Activated CD4-positive, alpha-beta T cell treated with anti-CD3 and anti-CD28 coated beads, Interleukin-2, amount 50 U/mL, for 24 hours (primary cell): Measurements from ENCODE around the gene SHISAL1.

ENCODE experiments used
- DNase-seq, 2 donors: peaks; one replicate each; pipeline ENCODE4 v3.0.0-alpha.2; 2020; ENCODE audit warnings: low read depth in 1 of 2, low spot score in 1 of 2

Gene SHISAL1

DNA sequence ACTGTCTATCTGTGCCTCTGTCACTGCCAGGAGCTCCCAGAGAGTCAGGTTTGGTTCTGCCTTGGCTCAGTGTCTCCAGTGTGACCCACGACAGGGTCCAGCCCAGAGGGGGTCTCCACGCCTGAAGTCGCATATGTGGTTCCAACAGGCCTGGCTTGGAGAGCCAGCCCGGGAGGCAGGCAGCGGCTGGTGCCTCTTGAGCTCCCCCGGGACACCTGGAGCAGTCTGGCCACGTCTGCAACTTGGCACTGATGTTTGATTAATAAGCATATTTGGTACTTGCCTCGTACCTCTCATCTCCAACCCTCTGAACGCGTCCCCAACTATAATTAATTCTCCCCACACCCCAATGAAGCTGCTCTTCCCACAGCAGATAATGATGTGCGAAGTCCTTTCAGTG is 31.7 kb upstream of the SHISAL1 start:
- DNase-seq, result no peak

GRCh38 chr22:44342347-44342956 is 29.7 kb upstream of the SHISAL1 start:
- no peak for DNase-seq

DNA sequence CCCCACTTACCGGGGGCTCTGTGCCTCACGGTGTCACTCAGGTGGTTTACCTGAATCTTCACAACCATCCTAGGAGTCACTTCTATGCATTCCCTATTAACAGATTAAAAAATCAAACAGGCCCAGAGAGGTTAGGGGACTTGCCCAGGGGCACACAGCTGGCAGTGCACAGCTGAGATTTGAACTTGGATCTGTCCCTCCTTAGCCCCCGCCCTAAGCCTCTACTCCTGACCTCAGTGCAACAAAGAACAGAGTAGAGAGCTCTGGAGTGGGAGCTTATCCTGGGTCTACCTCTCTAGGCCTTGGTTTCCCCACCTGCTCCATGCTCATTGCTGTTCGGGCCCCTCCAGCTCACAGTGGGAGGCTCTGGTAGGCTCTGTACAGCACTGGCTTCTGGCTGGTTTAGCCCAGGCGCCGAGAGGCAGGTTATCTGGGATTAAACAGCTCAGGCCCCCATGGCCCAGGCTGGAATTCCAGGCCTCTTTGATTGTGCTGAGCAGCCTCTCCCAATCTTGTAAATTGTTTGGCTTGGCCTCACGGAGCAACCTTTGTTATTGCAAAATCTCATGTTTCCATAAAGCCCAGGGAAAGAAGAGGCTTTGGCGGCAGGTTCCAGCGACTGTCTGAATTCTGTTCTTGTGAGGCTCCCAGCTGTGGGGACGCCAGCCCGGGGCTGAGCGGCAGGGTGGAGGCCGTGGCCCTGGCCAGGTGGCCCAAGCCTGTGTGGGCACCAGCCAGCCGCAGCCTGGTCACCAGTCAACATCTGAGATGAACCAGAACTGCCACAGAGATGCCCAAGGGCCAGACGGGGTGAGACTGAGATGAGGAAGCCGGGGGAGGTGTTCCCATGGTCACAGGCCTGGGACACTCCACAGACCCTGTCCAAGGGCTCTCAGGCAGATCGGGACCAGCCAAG is 28.9 kb upstream of the SHISAL1 start:
- no peak for DNase-seq

- no peak for DNase-seq
Observed at GRCh38 chr22:44340271-44341239, 27.8 kb upstream of the SHISAL1 start.

- DNase-seq, result no peak
Observed at GRCh38 chr22:44338906-44339305, 26.2 kb upstream of the SHISAL1 start.

DNA sequence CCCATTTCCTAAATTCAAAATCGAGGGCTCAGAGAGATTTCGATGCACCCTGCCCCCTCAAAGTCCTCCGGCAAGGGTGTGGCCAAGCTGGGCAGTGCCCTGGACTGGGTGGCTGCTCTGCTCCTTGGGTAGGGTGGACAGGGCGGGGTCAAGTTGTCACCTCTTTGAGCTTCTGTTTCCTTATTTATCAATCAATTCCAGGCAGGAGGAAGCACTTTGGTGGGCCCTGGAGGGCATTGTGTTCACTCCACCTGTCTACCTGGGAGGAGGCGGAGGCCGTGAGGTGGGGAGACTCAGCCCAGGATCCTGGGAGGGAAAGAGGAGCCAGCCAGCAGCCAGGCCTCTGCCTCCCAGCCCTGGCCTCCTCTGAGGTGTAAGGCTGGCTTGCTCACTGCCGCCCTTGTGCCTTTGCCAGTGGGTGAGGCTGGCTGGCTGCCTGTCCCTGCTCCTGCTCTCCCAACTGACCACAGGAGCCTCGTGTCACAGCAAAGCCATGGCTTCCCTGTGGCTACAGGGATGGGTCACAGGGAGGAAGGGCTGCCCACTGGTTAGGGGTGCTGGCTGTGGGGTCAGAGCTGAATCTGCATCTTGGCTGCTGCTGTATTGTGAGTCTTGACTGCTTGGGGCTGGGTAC is 25.5 kb upstream of the SHISAL1 start:
- DNase-seq, result no peak

DNA sequence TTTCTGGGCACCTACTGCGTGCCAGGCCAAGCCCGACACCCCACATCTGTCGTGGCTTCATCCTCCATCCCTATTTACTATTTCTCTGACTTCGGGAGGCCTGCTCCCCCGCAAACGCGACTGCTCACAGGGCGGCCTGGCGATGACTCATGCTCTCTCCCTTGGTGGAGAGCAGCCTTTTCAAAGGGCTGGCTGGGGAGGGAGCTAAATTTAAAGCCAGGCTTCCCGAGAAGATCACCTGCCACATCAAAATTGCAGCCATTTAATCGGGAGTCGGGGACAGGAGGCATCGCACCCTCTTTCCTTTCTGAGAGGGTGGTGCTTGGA is 24.9 kb upstream of the SHISAL1 start:
- no peak for DNase-seq

DNA sequence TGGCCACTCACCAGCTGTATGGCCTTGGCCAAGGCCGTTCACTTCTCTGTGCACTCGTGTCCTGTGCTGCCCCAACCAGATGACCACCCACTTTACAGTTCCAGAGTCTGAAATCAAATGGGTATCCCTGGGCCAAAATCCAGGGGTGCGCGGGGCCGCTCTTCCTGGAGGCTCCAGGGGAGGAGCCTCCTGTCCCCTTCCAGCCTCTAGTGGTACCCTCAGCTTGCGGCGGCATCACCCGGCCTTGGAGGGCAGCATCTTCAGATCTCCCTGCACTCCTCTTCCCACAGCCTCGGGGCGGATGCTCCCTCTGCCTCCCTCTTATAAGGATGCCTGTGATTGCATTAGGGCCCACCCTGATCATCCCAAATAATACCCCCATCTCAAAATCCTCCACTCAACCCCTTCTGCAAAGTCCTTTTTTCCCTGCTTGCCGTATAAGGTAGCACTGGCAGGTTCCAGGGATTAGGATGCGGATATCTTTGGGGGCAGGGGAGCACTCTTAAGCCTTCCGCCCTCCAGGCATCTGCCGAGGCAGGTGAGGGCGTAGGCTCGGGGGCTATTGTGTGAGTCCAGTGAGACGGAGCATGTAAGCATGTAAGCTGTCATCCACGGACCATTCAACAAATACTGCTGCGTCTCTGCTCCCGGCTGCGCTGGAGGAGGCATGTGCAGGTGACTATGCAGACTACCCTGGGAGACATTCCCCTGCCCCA is 24.4 kb upstream of the SHISAL1 start:
- DNase-seq, result no peak

DNA sequence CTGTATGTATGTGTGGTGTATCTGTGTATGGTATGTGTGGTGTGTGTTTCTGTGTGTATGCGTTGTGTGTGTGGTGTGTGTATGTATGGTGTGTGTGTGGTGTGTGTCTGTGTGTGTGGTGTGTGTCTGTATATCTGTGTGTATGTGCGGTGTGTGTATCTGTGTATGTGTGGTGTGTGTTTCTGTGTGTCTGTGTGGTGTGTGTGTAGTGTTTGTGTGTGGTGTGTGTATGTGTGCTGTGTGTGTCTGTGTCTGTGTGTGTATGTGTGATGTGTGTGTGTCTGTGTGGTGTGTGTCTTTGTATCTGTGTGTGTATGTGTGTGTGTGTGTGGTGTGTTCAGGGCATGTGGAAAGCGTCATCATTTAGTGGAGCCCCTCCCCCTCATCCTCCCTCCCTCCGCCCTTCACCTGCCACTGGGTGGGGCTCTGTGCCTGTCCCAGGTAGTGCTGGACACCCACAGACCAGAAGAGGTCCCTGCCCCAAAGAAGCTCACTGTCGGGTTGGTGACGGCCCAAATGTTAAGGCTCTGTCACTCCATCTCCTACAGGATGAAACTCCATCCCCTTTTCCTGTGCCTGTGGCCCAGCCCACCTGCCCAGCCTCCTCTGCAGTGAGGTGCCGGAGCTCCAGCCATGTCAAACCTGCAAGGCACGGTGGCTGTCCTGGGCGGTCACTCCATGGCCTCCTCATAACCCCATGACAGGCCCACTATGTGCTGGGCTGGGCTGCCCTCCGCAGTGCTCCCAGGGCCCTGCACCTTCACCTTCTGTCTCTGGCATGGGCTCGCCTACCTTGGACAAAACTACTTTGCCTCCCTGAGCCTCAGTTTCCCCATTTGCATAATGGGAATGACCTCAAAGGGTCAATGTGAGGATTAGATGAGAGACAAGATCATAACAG is 23.4 kb upstream of the SHISAL1 start:
- DNase-seq, result no peak

DNA sequence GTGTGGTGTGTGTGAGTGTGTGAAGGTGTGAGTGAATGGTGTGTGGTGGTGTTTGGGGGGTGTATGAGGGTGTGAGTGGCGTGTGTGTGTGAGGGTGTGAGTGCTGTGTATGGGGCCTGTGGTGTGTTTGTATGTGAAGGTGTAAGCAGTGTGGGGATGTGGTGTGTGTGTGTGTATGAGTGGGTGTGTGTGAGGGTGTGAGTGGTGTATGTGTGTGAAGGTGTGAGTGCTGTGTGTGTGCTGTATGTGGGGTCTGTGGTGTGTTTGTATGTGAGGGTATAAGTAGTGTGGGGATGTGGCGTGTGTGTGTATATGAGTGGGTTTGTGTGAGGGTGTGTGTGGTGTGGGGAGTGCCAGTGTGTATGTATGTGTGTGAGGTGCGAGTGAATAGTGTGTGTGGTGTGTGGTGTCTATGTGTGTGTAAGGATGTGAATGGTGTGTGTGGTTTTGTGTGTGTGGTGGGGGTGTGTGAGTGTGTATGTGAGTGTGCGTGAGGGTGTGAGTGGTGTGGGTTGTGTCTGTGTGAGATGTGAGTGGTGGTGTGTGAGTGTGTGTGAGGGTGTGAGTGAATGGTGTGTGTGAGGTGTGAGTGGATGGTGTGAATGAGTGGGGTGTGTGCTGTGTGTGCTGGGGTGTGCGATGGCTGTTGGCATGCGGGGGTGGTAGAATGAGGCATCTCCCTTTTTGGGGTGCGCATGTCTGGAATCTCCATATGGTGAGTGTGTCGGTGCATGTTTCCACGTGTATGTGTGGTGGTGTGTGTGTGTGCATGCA is 22.5 kb upstream of the SHISAL1 start:
- DNase-seq, result no peak

DNA sequence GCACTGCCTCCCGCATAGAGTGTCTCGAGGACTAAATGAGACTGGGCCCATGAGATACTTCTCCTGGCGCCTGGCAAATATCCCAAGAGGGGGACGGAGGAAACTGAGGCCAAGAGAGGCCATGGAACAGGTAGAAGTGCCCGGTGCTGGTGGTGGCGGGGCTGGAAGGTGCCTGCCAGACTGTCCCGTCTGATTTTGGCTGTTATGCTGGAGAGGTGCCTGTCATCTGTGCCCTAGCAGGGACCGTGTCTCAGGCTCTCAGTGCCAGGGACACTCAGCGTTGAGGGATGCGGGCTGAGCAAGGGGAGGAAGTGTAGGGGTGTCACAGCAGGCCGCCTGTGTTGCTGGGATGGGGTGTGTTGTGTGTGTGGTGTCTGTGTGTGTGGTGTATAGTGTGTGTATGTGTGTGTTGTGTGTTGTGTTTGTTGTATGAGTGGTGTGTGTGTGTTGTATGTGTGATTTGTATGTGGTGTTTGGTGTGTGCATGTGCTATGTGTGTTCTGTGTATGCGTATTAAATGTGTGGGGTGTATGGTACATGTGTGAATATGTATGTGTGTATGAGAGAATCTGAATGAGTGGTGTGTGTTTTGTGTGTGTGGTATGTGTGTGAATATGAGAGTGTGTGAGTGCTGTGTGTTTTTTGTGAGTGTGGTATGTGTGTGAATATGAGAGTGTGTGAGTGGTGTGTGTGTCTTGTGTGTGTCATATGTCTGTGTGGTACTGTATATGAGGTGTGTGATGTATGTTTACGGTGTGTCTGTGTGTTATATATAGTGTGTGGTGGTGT is 21.3 kb upstream of the SHISAL1 start:
- no peak for DNase-seq

DNA sequence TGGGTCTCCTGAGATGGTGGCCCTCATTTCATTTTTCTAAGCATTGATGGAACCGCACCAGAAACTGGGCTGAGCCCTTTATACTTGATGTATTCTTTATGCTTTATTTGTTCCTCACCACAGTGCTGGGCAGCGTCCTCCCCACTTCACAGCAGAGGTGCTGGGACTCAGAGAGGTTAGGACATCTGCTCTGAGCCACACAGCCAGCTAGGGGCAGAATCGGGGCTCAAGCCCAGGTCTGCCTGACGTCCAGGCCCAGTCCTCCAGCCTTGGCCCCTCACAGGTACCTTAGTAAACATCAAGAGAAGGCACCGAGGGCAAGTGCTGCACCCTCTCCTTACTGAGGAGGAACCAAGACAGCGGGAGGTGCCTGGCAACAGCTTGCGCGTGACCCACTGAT is 20.2 kb upstream of the SHISAL1 start:
- no peak for DNase-seq

DNA sequence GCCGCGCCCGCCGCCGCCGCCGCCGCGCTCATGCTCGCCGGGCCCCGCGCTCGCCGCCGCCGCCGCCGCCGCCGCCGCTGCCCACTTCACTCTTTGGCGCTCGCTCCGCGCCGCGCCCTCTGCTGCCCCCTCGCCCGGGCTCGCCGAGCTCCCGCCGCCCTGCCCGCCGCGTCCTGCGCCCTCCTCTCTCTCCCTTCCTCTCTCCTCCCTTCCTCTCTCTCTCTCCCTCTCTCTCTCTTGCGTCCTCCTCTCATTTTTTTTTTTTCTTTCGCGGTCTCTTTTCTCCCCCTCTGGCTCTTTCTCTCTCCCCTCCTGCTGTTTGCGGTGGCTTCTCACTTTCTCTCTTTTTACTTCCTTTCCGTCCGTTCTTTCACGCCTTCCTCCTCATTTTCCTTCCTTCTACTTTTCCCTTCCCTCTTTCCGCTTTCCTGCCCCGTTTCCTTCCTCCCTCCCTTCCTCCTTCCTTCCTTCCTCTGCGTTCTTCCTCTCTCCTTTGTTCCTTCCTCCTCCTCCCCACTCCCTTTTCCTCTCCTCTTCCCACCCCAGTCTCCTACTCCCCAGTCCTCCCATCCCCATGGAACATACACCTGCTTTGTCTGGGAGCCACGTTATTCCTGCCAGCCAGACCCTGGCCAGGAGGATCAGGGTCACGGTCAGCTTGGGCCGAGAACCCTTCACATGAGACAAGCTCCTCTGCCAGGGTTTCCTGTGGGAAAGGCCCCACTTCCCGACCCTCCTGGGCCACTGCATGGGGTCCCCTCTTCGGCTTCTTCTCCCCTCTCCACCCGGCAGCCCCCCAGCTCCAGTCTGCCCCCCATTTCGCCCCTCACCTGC is 19.3 kb upstream of the SHISAL1 start:
- DNase-seq, result no peak

DNA sequence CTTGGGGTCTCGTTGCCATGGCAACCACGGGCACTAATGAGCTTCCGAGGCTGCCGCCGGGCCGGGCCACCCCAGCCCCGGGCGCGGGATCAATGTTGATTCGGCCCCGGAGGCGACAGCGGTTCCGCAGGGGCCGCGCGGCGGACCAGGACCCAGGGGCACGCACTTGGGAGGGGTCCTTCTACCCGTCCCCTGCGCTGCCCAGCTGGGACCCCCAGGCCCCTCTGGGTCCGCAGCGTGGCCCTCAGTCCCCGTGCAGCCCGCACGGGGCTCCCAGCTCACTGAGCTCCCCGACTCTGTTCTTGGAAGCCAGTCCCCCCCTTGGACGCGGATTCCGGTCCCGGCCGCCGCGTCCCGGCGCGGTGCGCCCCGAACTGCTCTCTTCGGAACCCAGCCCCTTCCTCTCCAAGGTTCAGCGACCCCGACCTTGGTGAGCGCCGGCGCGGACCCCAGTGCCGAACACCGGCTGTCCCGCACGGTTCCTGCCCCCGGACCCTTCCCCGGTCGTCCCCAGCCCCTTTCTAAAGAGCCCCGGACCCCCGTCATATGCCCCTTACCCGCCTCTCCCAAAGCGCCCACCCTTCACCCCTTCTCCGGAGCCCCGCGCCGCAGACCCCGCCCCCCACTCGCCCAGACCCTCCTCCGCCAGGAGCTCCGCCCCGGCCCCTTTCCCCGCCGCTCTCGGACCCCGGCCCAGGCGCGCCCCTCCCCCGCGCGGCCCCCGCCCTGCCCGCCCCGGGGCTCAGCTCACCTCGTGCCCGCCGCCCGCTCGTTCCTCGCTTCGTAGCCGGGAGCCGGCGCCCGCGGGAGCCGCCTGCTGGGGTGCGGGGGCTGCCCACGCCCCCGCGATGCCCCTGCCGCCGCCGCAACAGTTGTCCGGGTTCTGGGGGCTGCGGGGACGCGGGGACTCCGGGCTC is 18.3 kb upstream of the SHISAL1 start:
- no peak for DNase-seq

DNA sequence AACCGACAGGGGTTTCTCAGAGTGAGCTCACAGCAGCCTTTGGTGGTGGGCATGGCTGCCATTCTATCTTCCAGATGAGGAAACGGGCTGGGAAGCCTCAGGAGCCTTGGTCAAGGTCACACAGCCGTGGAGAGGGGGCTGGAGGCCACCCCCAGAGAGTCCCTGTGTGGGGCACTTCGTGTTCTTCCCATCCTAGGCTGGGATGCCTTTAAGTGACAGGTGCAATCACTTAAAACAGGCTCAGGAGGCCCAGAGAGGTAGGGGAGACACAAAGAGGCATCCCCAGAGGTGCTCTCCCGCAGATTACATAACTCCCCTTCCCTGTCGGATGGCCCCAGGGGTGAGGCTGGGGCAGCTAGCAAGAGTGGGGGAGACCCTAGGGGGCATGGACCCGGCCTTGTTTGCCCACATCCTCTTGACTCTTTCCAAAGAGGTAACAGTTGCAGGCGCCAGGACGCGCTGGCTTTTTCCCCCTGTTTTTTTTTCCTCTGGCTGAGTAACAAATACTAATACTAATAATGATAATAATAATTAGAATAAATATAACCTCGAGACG is 17.5 kb upstream of the SHISAL1 start:
- no peak for DNase-seq
